ENCODE data around the gene TSSC4.
A peak's percentile ranks its signal among the peaks of the same experiment; 100 is the strongest.
"Not testable (repeated sequence)": the region's sequence is repeated elsewhere in the genome, so short reads cannot be mapped to it uniquely, and the experiment has no call there.

Gene TSSC4

DNA sequence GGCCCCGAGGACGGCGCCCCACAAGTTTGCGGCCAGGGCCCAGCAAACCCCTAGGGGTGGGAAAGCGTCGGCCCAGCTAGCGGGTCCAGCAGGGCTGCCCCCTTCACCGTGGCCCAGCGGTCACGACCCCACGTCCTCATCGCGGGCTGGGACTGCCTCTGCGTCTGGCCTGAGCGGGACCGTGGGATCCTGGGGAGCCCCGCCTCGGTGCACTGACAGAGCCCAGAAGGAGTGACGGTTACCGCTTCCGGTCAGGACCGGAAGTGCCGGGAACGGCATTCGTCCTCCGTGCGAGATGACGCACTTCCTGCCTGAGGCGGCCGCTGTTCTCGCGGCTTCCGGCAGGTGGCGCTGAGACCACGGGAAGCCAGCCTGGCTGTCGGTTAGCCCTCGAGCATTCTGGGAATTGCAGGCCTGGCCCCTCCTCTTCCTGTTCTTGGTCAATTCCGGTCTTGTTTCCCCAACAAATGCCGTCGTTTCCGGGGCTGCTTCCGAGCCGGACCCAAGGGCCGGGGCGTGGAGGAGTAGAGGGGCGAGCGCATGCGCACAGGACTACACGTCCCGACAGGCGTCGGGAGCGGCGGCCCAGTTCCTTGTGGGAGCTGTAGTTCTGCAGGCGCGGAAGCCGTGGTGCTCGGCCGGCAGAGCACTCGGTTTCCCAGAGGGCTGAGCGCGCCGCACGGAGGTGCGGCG, at the start of gene TSSC4:
TSSC4 (plus strand) TSS at position 682 of the 693 bp plus-strand sequence. CDS start 1,884 bp downstream, outside the sequence.
- peak; percentile 100 for DNase-seq

DNA sequence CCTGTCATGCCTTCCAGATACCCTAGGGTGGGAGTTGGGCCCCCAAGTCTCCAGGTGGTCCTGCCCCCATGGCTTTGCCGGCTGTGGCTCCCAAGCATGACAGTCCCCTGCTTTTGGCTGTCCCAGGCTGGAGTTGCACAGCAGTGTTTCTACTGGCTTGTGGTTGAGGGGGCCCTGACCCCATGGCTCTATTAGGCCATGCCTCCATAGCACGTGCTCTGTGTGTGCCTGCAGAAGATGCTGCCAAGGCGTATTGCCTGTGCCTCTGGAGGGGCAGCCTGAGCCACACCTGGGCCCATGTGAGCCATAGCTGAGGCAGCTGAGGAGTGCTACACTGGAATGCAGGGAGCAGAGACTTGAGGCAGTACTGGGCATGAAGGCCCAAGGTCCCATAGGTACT, 48.8 kb upstream of the TSSC4 start:
- no peak for DNase-seq

DNA sequence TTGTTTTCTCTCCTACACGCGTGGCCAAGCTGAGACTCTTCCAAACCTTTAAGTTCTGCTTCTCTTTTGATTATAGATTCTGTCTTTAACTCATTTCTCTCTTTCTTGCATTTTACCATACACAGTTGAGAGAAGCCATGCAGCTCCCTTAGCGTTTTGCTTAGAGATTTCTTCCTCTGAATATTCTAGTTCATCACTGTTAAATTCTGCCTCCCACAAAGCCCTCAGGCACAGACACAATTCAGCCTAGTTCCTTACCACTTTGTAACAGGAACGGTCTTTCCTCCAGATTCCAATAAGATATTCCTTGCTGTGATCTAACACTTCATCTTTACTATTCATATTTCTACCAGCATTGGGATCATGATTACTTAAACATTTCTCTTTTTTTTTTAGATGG, 48.1 kb upstream of the TSSC4 start:
- no peak for DNase-seq

DNA sequence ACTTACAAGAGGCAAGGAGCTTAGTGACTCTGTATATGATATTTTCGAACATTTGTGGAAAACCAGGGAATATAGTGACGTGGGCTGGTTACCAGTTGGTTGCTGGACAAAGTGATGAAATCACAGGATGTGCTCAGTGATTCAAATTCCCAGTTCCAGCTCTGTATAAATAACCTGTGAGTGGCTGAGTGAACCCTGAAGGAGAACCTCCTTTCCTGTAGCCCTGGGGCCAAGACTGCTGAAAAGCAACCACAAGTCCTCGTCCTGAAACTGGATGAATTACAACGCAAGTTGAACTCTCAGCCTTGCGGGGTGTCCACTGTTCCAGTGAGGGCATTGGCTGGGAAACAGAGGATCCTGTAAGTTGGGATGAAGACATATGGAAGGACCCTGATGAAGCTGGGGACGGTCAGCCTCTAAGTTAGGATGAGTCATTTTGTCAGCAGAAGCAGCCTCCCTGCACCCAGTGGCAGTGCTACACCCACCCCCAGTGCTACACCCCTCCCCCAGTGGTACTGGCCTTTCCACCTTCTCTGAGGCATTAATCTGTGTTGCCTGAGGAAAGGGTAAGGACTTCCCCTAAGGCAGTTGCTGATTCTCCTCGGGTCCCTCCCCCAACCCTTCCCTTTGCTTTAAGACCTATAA, 45.4 kb upstream of the TSSC4 start:
- peak; percentile 14 for DNase-seq

DNA sequence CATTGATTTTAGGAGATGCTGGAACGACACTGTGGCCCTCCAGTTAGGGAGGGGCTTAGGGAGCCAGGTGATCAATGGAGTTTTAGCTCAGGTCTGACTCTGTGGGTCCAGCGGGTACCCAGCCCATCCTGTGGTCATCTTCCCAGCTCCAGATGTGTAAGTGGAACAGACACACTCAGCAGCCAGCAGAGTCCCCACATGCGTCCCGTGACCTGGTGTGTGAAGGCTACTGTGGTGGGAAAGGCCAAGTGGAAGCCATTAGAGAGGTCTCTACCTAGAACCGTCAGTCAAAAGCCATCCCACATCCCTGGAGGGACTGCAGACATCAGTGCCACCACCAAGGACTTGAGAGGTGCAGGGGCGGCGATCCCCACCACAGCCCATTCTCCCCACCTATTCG, 43.3 kb upstream of the TSSC4 start:
- DNase-seq, result no peak

DNA sequence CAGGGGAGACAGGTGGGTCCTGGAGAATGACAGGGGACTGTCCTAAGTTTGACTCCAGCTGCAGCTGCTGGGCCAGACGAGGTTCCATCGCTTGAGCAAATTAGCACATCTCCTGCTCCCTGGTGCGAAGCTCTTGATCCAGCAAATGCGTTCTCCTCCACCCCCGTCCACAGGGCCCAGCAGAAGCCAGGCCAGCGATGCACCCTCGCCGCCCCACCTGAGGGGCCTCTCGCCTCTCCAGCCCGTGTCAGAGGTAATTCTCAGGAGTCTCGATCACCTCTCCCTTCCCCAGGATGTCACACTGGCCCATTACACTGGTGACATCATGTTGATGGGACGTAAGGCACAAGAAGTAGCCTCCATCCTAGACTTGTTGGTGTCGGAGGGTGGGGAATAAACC, 42.9 kb upstream of the TSSC4 start:
- DNase-seq, result not testable (repeated sequence)

DNA sequence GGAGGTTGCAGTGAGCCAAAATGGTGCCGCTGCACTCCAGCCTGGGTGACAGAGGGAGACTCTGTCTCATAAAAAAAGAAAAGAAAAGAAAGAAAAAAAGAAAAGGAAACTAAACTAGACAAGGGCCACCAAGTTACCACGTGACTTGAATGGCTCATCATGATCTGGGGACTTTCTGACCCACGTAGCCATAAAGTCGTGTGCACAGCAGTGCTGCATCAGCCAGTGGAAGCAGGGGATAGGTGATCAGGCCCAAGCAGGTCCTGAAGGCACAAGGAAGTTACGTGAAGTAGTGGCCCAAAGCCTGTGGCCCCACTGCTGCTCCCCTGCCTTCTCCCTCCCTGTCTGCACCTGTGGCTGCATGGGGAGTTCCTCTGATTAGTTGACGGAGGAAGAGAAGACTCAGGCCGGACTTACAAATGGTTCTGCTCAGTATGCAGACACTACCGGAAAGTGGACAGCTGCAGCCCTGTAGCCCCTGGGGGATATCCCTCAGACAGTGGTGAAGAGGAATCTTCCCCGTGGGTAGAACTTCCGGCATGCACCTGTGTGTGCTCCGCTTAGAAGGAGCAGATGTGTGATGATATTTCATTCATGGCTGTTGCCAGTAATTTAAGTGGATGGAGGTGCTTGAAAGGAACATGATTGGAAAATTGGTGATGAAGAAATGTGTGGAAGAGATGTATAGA, 41.7 kb upstream of the TSSC4 start:
- no peak for DNase-seq

DNA sequence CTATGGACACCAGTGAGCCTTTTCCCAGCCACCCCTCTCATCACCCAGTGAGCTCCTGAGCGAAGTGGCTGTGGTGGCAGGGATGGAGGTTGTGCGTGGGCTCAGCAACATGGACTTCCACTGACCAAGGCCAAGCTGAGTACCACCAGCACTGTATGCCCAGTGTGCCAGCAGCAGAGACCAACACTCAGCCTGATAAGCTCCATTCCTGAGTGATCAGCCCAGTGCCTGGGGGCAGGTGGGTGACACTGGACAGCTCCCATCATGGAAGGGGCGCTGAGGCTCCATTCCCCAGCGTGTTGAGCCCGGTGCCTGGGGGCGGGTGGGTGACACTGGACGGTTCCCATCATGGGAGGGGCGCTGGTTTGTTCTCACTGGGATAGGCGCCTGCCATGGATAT, 41.0 kb upstream of the TSSC4 start:
- no peak for DNase-seq

DNA sequence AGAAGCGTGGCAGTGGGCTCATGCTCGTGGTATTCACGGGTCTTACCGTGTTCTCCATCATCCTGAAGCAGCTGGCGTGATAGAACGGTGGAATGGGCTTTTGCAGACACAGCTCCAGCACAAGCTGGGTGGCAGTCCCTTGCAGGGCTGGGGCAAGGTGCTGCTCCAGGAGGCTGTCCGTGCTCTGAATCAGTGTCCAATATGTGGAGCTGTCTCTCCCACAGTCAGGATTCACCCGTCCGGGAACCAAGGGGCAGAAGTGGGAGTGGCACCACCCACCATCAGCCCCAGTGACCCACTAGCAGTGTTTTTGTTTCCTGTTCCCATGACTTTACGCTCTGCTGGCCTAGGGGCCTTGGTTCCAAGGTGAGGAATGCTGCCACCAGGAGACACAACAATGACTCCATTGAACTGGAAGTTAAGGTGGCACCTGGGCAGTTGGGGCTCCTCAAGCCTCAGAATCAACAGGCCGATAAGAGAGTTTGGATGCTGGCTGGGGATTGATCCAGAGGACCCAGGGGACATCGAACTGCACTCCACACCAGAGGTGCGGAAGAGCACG, 40.4 kb upstream of the TSSC4 start:
- no peak for DNase-seq

DNA sequence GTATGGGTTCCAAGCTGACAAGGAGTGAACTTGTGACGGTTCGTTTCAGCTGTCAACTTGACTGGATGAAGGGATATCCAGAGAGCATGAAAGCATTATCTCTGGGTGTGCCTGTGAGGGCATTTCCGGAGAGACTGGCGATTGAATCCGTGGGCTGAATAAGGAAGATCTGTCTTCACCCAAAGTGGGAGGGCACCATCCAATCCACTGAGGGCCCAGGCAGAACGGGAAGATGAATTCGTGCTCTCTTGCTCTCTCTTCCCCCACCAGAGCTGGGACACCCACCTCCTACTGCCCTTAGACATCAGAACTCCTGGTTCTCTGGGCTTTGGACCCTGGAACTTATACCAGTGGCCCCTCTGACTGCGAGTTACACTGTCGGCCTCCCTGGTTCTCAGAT, 39.0 kb upstream of the TSSC4 start:
- no peak for DNase-seq

DNA sequence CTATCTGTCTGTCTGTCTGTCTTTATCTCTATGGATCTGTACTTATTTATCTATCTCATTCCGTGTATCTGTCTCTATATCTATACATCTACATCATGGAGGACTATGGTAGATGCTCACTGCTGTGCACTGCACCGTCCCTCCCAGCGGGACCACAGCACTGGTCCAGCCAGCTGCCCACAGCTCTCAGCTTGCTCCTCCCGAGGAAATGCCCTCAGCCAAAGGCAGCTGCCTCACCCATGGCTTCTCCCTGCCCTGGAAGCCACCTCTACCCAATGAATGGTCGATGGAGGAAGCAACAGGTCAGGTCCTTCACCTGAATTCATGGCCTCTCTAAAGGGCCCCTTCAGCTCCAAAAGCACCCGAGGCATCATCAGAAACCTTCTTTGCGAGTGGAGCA, 38.1 kb upstream of the TSSC4 start:
- no peak for DNase-seq

DNA sequence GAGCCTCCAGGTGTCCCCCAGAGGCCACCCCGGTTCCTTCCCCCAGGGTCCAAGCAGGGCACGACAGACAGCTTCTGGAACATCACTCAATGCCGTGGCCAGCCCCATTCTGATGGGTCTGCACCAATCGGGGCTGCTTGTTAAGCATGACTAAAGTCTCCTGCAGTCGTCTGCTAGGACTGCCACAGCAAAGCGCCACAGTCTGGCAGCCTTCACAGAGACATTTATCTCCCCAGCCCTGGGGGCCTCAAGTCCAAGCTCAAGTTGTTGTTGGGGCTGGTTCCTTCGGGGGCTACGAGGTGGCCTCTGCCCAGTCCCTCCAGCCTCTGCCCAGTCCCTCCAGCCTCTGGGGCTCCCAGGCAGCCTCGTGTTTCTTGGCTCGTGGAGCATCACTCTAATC, 37.4 kb upstream of the TSSC4 start:
- no peak for DNase-seq

DNA sequence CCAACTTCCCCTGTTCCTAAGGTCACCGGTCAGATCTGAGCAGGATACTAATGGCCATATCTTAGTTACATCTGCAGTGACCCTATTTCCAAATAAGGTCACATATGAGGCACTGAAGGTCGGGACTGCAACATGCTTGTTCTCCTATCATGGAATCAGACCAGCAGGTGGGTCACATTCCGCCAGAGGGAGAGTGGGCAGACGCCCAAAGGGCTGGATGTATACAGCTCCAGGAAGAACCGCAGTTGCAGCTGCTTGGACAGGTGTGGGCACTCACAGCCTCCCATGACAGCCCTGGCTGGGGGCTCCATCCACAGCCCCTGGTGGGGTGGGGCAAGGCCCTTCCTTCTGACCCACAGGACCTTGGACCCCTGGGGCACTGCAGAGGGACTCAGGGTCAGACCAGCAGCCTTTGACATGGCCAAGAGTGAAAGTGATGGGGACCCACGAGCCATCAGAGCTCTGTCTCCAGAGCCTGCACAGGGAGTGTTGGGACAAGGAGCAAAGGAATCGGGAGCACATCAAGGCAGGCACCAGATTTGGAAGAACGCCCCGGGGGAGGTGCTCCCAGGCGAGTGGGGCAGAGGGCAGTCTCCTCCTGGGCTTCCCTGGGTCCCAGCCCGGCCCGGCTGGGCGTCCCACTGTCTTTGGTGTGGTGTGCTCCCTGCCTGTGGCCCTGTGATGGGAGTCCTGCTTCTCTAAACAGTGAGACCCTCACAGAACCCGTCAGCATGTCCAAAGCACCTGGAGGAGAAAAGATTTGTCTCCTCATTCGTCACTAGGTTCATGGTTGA, 36.8 kb upstream of the TSSC4 start:
- DNase-seq, result no peak

DNA sequence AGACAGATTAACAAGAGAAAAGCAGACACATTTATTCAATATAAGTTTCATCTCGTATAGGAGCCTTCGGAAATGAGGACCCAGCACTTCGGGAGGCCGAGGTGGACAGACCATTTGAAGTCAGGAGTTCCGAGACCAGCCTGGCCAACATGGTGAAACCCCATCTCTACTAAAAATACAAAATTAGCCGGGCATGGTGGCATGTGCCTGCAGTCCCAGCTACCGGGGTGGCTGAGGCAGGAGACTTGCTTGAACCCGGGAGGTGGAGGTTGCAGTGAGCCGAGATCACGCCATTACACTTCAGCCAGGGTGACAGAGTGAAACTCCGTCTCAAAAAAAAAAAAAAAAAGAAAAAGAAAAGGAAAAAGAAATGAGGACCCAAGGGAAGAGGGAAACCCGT, 36.2 kb upstream of the TSSC4 start:
- not testable (repeated sequence) for DNase-seq

DNA sequence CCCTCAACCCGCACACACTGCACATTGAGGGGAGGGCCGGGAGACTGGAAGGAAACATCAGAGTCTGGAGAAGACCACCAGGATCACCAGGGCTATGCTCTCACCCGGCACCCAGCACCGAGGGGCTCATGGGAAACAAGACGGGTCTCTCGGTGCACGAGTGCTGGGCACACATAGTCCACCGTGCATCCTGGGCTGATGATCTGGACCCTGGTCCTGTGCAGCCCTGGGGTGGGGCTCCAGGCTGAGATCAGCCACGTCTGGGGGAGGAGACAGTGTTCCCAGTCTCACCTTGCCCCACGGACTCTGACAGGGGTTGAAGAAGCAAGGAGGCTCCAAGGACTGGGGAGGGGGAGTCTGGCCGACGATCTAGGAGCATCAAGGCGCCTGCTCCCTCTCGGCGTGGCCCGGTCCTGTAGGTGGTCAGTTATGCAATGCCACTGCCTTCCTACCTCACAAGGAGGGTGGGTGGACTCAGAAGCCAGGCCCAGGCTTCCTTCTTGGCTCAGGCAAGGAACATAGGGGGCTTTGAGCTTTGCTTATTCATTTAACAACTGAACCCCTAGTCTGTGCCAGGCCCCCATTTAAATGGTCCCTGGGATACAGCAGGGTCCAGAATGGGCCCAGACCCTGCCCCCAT, 34.9 kb upstream of the TSSC4 start:
- DNase-seq, result no peak

DNA sequence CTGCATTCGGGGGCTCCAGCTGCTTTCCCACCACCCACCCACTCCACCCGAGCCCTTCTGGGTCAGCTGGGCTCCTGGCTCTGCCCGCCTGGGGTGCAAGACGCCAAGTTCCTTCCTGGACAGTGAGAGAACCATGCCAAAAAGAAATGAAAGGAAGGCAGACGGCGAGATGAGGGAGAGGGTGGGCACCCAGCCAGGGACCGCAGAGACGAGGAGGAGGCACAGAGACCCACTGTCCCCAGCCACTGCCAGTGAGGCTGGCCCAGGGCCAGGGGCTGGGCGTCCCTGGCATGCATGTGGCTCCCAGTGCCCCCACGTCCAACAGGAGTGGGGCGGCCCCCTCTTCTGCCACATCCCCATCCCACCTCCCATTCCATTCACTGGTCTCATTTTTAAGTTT, 34.3 kb upstream of the TSSC4 start:
- DNase-seq, result no peak

DNA sequence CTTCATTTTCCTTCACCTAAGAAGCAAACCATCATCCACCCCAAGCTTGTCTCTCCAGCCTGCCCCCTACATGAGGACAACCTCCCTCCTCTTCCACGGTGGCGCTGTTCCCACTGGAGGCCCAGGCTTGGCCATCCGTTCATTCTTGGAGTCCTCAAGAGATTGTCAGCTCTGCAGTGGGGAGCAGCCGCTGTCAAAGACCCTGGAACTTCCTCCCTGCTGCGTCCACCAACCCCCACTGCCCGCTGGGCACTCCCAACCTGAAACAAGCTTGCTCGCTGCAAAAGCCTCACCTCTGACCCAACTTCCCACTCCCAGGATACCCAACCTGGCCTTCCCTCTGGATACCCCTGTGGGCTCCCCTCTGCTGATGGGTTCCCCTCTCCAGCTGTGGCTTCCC, 33.8 kb upstream of the TSSC4 start:
- DNase-seq, result no peak

DNA sequence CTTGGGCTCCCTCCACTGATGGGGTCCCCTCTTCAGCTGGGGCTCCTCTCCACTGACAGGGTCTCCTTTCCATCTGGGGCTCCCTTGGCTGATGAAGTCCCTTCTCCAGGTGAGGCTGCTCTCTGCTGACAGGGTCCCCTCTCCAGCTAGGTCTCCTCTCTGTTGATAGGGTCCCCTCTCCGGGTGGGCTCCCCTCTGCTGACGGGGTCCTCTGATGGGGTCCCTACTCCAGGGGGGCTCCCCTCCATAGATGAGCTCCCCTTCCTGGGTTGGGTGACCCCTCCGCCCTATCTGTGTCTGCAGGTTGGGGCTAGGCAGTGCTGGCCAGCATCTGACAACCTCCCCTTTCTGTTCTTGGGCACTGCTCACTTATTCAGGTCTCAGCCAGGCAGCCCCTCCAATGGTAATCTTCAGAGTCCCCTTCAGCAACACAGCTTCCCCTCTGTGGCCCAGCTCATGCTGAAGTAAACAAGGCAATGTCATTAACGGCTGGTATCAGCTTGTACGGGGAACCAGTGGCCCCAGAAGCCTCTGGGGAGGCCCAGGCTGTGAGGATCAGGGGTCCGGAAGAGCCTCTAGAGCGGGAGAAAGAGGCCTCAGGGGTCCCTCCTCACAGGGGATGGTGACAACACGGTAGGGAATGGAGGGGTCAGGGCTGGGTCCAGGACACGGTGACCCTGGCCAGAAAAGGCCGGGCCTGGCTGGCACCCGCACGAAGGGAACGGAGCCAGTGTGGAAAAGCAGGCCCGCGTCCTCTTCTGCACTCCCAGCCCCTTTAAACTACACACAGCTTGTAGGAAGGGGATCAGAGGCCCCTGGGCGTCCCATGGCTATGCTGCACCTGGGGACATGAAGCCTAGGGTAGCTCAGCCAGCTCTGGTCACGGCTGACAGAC, 33.0 kb upstream of the TSSC4 start:
- DNase-seq, result no peak

DNA sequence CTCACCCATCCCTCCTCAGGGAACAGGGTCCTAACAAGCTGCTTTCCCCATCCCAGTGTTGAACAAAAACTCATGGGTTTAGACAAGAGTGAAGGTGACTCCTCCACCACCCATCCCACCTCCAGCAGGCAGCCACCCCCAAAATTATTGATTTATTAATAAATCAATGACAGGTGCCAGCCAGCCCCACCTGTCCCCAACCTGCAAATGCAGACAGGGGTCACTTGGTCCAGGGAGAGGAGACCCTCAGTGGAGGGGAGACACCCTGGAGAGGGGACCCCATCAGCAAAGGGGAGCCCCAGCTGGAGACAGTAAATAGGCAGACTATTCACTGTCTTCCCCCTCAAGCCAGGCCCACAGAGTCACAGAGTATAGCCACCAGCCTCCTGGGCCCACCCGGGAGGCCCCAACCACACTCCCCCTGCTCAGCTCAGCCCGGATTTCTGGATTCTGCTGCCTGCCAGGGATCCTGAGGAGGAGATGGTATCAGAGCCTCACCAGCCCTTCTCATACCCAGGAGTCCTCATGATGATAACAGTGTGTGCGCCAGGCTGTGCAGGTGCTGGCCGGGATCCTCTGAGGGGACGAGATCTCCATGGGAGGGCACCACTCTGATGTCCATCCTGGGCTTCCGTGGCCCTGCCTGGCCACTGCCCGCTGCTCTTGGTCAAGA, 32.2 kb upstream of the TSSC4 start:
- DNase-seq, result no peak

DNA sequence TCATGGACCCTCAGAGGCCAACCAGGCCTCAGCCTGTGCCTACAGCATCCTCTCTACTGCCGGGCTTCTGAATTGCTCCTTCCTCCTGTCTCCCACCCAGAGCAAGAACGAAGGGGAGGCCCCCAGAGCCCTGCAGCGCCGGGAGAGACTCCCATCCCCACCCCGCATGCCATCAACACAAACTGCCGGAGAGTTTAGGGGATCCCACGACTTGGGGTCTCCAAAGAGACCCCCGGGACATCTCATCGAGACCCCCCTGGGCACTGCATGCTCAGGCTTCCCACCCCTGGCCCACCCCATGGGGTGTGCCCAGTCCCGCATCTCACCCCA, 31.7 kb upstream of the TSSC4 start:
- no peak for DNase-seq

DNA sequence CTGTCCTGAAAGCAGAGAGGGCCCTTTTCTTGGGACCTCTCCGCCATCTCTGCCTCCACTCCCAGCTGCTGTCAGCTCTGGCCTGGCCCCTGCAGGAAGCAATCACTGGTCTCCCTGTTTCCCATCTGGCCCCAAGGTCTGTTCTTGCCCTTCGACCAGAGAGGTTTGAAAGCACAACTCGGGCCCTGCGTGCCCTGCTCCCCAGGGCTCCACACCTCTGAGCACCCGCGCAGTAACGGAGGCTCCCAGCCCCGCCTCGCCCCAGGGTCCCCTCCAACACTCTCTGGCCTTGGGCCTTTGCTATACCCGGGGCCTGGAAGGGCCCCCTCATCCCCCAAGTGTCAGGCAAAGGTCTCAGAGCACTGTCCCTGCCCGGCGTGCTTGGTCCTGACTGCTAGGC, 31.2 kb upstream of the TSSC4 start:
- DNase-seq, result no peak

All from NCI-H226 (cell line).